ENCODE measurements around the gene ZNF506.

GRCh38 chr19:19745496-19746285, 75.9 kb downstream of the ZNF506 start:
- TF ChIP-seq POLR2A (IDR thresholded peaks at IDR 0.05) (no peak), CTCF (IDR thresholded peaks at IDR 0.05) (no peak)
